T-helper 1 cell treated with Interleukin-12 subunit alpha and Interleukin-12 subunit beta and Interleukin-4 antibody, amounts not matched to agents 30 μg/mL and 1 μg/mL, for 36 hours (primary cell): ENCODE data around the gene WDR11.

Source experiments
- H3K27ac Mint-ChIP-seq: one replicate; pipeline ENCODE4 v1.8.0; 2021; ENCODE audit warnings: mild to moderate bottlenecking, mixed read lengths
- H3K27me3 Mint-ChIP-seq: one replicate; pipeline ENCODE4 v1.8.0; 2021; ENCODE audit warnings: low read depth, mixed read lengths
- H3K36me3 Mint-ChIP-seq: one replicate; pipeline ENCODE4 v1.8.0; 2021; ENCODE audit warnings: low read depth, mixed read lengths
- H3K4me1 Mint-ChIP-seq: one replicate; pipeline ENCODE4 v1.8.0; 2021; ENCODE audit warnings: low read depth, mixed read lengths
- H3K4me3 Mint-ChIP-seq: one replicate; pipeline ENCODE4 v1.8.0; 2021; ENCODE audit warnings: mild to moderate bottlenecking, moderate library complexity, mixed read lengths
- H3K9me3 Mint-ChIP-seq: one replicate; pipeline ENCODE4 v1.8.0; 2021; ENCODE audit warnings: mixed read lengths

Gene WDR11

GRCh38 chr10:120827251-120827875 lies 23.8 kb upstream of the WDR11 start:
- Mint-ChIP-seq H3K27me3 (peaks cover 8% of the 10 kb centered on the region), H3K4me3 (no peak overlapping the region), H3K9me3 (no peaks in the 10 kb centered on the region), H3K36me3 (no peaks in the 10 kb centered on the region), H3K27ac (no peak overlapping the region), H3K4me1 (no peaks in the 10 kb centered on the region)

- Mint-ChIP-seq H3K27me3 (peaks cover 8% of the 10 kb centered on the region), H3K9me3 (no peaks in the 10 kb centered on the region), H3K27ac (no peak overlapping the region), H3K4me3 (no peak overlapping the region), H3K4me1 (no peaks in the 10 kb centered on the region), H3K36me3 (no peaks in the 10 kb centered on the region)
Observed at GRCh38 chr10:120828763-120829319, 22.3 kb upstream of the WDR11 start.

GRCh38 chr10:120832106-120832505 lies 19.1 kb upstream of the WDR11 start:
- H3K9me3 Mint-ChIP-seq, result no peaks in the 10 kb centered on the region
- H3K4me1 Mint-ChIP-seq, result no peaks in the 10 kb centered on the region

GRCh38 chr10:120833222-120833928 lies 17.8 kb upstream of the WDR11 start:
- no peaks in the 10 kb centered on the region for H3K4me1 Mint-ChIP-seq
- H3K27me3 Mint-ChIP-seq, result peaks cover 10% of the 10 kb centered on the region
- H3K36me3 Mint-ChIP-seq, result no peaks in the 10 kb centered on the region
- no peak overlapping the region for H3K27ac Mint-ChIP-seq
- H3K9me3 Mint-ChIP-seq, result no peaks in the 10 kb centered on the region
- no peak overlapping the region for H3K4me3 Mint-ChIP-seq

More at GRCh38 chr10:120832106-120832505, 19.1 kb upstream of the WDR11 start:
- Mint-ChIP-seq H3K4me3 (no peak overlapping the region), H3K27me3 (peaks cover 10% of the 10 kb centered on the region), H3K36me3 (no peaks in the 10 kb centered on the region), H3K27ac (no peak overlapping the region)

GRCh38 chr10:120835603-120836002 lies 15.6 kb upstream of the WDR11 start:
- Mint-ChIP-seq H3K9me3 (no peaks in the 10 kb centered on the region), H3K36me3 (no peaks in the 10 kb centered on the region), H3K4me1 (no peaks in the 10 kb centered on the region), H3K27me3 (peaks cover 10% of the 10 kb centered on the region), H3K27ac (no peak overlapping the region), H3K4me3 (no peak overlapping the region)

- H3K27me3 Mint-ChIP-seq, result peaks cover 10% of the 10 kb centered on the region
- H3K27ac Mint-ChIP-seq, result no peak overlapping the region
- no peaks in the 10 kb centered on the region for H3K36me3 Mint-ChIP-seq
- H3K4me1 Mint-ChIP-seq, result no peaks in the 10 kb centered on the region
- no peaks in the 10 kb centered on the region for H3K9me3 Mint-ChIP-seq
- no peak overlapping the region for H3K4me3 Mint-ChIP-seq
Observed at GRCh38 chr10:120838941-120839340, 12.2 kb upstream of the WDR11 start.

- Mint-ChIP-seq H3K9me3 (no peaks in the 10 kb centered on the region), H3K27ac (no peak overlapping the region), H3K36me3 (no peaks in the 10 kb centered on the region), H3K4me3 (no peak overlapping the region), H3K27me3 (peaks cover 7% of the 10 kb centered on the region), H3K4me1 (no peaks in the 10 kb centered on the region)
Observed at GRCh38 chr10:120841522-120842189, 9.5 kb upstream of the WDR11 start.

- H3K36me3 Mint-ChIP-seq, result peaks cover 37% of the 10 kb centered on the region
- no peak overlapping the region for H3K4me3 Mint-ChIP-seq
- H3K27me3 Mint-ChIP-seq, result no peaks in the 10 kb centered on the region
- no peak overlapping the region for H3K27ac Mint-ChIP-seq
- H3K4me1 Mint-ChIP-seq, result peaks cover 25% of the 10 kb centered on the region
- H3K9me3 Mint-ChIP-seq, result no peaks in the 10 kb centered on the region
Observed at GRCh38 chr10:120854388-120854787, 3.2 kb downstream of the WDR11 start.

- Mint-ChIP-seq H3K27ac (no peak overlapping the region), H3K36me3 (peaks cover 16% of the 10 kb centered on the region)
Observed at GRCh38 chr10:120861178-120861855, 10.2 kb downstream of the WDR11 start.

GRCh38 chr10:120873741-120874140 lies 22.6 kb downstream of the WDR11 start:
- Mint-ChIP-seq H3K27ac (no peak overlapping the region), H3K36me3 (peaks cover 36% of the 10 kb centered on the region), H3K9me3 (no peaks in the 10 kb centered on the region), H3K4me3 (no peak overlapping the region), H3K4me1 (no peaks in the 10 kb centered on the region), H3K27me3 (no peaks in the 10 kb centered on the region)

More at GRCh38 chr10:120861178-120861855, 10.2 kb downstream of the WDR11 start:
- H3K4me3 Mint-ChIP-seq, result no peak overlapping the region
- peaks cover 3% of the 10 kb centered on the region for H3K4me1 Mint-ChIP-seq
- no peaks in the 10 kb centered on the region for H3K27me3 Mint-ChIP-seq
- no peaks in the 10 kb centered on the region for H3K9me3 Mint-ChIP-seq

- Mint-ChIP-seq H3K27ac (no peak overlapping the region), H3K4me3 (no peak overlapping the region), H3K36me3 (peaks cover 16% of the 10 kb centered on the region), H3K4me1 (no peaks in the 10 kb centered on the region), H3K9me3 (no peaks in the 10 kb centered on the region), H3K27me3 (no peaks in the 10 kb centered on the region)
Observed at GRCh38 chr10:120883071-120883470, 31.9 kb downstream of the WDR11 start.

GRCh38 chr10:120887482-120887881 lies 36.3 kb downstream of the WDR11 start:
- peaks cover 34% of the 10 kb centered on the region for H3K36me3 Mint-ChIP-seq
- no peaks in the 10 kb centered on the region for H3K4me1 Mint-ChIP-seq
- no peak overlapping the region for H3K27ac Mint-ChIP-seq
- H3K9me3 Mint-ChIP-seq, result no peaks in the 10 kb centered on the region
- H3K27me3 Mint-ChIP-seq, result no peaks in the 10 kb centered on the region
- no peak overlapping the region for H3K4me3 Mint-ChIP-seq

- Mint-ChIP-seq H3K4me3 (no peak overlapping the region), H3K36me3 (peaks cover 38% of the 10 kb centered on the region), H3K27me3 (no peaks in the 10 kb centered on the region), H3K27ac (no peak overlapping the region), H3K4me1 (no peaks in the 10 kb centered on the region), H3K9me3 (no peaks in the 10 kb centered on the region)
Observed at GRCh38 chr10:120891365-120891764, 40.2 kb downstream of the WDR11 start.

GRCh38 chr10:120894556-120894955 lies 43.4 kb downstream of the WDR11 start:
- peaks cover 4% of the 10 kb centered on the region for H3K4me1 Mint-ChIP-seq
- H3K36me3 Mint-ChIP-seq, result peaks cover 32% of the 10 kb centered on the region
- no peak overlapping the region for H3K4me3 Mint-ChIP-seq
- H3K27me3 Mint-ChIP-seq, result no peaks in the 10 kb centered on the region
- no peaks in the 10 kb centered on the region for H3K9me3 Mint-ChIP-seq
- H3K27ac Mint-ChIP-seq, result no peak overlapping the region
